PFSK-1 (cell line): Measurements from ENCODE around the gene CWC27.

Source experiments
- FOXP2 ChIP-seq: optimal IDR thresholded peaks from 2 replicates; pipeline ENCODE3; 2011; ENCODE audit warnings: borderline replicate concordance, control low read depth, inconsistent platforms; ENCODE audit not compliant: insufficient read depth; ENCODE audit errors: extremely low read length, extremely low read depth
- POLR2AphosphoS5 ChIP-seq: IDR thresholded peaks from 2 replicates; pipeline ENCODE4 v1.6.1; 2012; ENCODE audit warnings: low read depth, mild to moderate bottlenecking, control low read depth, low read length, moderate library complexity
- SIN3A ChIP-seq: IDR thresholded peaks from 2 replicates; pipeline ENCODE4 v1.6.1; 2012; ENCODE audit warnings: mild to moderate bottlenecking, low read length, moderate library complexity, borderline replicate concordance; ENCODE audit not compliant: insufficient read depth
- TAF1 ChIP-seq: IDR thresholded peaks from 2 replicates; pipeline ENCODE4 v1.6.1; 2012; ENCODE audit warnings: low read length, control low read depth, borderline replicate concordance; ENCODE audit not compliant: insufficient read depth
- TF ChIP-seq, protein P1 (sequence below), 2 experiments: IDR thresholded peaks; 2 replicates each; pipeline versions ENCODE4 v1.6.1 to v1.8.0; 2011 to 2012; ENCODE audit warnings: low read depth in 2 of 2, low read length in 2 of 2, control low read depth in 1 of 2, inconsistent platforms in 1 of 2, mild to moderate bottlenecking in 1 of 2, moderate library complexity in 1 of 2; ENCODE audit not compliant: insufficient read depth in 1 of 2

The CWC27 gene

DNA sequence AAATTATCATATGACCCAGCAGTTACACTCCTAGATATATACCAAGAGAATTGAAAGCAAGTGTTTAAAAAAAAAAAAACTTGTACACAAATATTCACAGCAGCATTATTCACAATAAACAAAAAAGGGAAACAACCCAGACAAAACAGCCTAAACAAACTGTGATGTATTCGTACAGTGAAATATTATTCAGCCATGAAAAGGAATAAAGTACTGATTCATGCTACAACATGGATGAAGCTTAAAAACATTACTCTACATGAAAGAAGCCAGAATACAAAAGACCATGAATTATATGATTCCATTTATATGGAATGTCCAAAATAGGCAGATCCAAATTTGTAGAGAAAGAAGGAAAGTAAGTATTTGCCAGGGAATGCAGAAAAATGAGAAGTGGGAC, 161.1 kb downstream of the CWC27 start:
- no peak for TF ChIP-seq FOXP2
- TF ChIP-seq TAF1: no peak
- TF ChIP-seq POLR2AphosphoS5: no peak
- no peak for TF ChIP-seq SIN3A
- TF ChIP-seq, protein P1, sequence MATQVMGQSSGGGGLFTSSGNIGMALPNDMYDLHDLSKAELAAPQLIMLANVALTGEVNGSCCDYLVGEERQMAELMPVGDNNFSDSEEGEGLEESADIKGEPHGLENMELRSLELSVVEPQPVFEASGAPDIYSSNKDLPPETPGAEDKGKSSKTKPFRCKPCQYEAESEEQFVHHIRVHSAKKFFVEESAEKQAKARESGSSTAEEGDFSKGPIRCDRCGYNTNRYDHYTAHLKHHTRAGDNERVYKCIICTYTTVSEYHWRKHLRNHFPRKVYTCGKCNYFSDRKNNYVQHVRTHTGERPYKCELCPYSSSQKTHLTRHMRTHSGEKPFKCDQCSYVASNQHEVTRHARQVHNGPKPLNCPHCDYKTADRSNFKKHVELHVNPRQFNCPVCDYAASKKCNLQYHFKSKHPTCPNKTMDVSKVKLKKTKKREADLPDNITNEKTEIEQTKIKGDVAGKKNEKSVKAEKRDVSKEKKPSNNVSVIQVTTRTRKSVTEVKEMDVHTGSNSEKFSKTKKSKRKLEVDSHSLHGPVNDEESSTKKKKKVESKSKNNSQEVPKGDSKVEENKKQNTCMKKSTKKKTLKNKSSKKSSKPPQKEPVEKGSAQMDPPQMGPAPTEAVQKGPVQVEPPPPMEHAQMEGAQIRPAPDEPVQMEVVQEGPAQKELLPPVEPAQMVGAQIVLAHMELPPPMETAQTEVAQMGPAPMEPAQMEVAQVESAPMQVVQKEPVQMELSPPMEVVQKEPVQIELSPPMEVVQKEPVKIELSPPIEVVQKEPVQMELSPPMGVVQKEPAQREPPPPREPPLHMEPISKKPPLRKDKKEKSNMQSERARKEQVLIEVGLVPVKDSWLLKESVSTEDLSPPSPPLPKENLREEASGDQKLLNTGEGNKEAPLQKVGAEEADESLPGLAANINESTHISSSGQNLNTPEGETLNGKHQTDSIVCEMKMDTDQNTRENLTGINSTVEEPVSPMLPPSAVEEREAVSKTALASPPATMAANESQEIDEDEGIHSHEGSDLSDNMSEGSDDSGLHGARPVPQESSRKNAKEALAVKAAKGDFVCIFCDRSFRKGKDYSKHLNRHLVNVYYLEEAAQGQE (IDR thresholded peaks at IDR 0.05; ENCODE audit: insufficient read depth in 1 of 2, low read depth in 2 of 2, low read length in 2 of 2): no peak

DNA sequence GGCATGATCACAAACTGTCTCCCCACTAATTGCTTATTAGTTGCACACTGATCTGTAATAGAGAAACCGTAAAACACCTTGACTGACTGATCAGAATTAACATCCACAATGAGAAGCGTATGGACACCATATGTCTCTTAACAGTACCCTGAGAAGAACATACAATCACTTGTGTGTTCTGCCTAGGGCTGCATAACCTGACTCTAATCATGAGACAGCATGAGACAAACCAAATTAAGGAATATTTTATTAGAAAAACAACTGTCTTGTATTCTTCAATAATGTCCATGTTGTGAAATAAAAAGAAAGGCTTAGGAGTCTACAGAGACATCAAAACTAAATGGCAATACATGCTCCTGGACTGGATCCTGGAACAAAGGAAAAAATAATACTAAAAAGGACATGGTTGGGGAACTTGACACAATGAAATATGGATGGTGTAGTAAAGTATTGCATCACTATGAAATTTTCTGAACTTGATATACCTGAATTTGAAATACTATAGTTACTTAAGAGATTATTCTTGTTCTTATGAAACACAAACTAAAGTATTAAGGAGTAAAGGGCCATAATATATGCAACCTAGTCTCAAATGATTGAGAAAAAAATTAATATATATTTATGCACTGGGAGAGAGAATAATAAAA, 162.1 kb downstream of the CWC27 start:
- TF ChIP-seq, protein P1 (IDR thresholded peaks at IDR 0.05; ENCODE audit: insufficient read depth in 1 of 2, low read depth in 2 of 2, low read length in 2 of 2): no peak
- TF ChIP-seq POLR2AphosphoS5: no peak
- TF ChIP-seq TAF1: no peak
- no peak for TF ChIP-seq FOXP2
- no peak for TF ChIP-seq SIN3A

DNA sequence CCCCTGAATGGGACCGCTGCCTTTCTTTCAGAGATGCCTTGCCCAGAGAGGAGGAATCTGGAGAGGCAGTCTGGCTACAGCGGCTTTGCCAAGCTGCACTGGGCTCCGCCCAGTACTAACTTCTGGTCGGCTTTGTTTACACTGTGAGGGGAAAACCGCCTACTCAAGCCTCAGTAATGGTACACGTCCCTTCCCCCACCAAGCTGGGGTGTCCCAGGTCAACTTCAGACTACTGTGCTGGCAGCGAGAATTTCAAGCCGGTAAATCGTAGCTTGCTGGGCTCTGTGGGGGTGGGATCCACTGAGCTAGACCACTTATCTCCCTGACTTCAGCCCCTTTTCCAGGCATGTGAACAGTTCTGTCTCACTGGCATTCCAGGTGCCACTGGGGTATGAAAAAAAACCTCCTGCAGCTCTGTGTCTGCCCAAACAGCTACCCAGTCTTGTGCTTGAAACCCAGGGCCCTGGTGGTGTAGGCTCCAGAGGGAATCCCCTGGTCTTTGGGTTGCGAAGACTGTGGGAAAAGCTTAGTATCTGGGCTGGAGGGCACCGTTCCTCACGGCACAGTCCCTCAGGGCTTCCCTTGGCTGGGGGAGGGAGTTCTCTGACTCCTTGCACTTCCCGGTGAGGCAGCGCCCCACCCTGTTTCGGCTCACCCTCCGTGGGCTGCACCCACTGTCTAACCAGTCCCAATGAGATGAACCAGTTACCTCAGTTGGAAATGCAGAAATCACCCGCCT, 171.2 kb downstream of the CWC27 start:
- TF ChIP-seq FOXP2 (no peak), SIN3A (no peak)

DNA sequence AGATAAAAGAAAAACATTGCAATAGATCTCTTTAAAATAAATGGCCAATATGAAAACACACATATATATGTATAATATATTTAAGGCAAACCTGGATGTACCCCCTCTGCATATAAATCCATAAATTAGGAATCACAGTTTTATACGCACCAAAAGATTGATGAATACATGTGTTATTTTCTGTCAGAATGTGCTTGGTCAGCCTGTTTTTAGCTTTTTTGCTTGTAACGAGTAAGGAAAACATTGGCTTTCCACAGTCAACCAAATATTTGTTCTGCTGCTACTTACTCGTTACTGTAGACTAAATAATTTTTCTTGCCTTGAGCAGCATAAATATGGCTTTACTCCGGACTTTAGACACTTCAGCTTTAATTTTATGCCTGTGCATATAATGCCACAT, 173.7 kb downstream of the CWC27 start:
- TF ChIP-seq TAF1 (no peak), POLR2AphosphoS5 (no peak), FOXP2 (no peak), SIN3A (no peak)
- TF ChIP-seq, protein P1 (IDR thresholded peaks at IDR 0.05; ENCODE audit: insufficient read depth in 1 of 2, low read depth in 2 of 2, low read length in 2 of 2): no peak

DNA sequence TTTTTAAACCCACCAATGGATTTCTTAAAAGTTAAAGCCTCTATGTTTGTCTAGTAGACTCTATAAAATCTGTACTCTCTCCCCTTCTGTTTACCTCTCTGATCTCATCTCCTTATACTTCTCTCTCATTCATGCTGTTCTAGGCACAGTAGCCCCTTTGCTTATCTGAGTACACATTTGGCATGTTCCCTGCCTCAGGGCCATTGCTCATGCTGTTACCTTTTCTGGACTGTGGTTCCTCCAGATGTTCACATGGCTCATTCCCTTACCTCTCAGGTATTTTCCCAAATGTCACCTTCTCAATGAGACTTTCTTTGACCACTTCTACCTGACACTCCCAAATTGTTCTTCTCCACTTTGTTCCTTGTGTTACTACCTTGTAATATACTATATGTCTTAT, 176.1 kb downstream of the CWC27 start:
- TF ChIP-seq FOXP2: no peak
- TF ChIP-seq SIN3A: no peak
- TF ChIP-seq POLR2AphosphoS5: no peak

DNA sequence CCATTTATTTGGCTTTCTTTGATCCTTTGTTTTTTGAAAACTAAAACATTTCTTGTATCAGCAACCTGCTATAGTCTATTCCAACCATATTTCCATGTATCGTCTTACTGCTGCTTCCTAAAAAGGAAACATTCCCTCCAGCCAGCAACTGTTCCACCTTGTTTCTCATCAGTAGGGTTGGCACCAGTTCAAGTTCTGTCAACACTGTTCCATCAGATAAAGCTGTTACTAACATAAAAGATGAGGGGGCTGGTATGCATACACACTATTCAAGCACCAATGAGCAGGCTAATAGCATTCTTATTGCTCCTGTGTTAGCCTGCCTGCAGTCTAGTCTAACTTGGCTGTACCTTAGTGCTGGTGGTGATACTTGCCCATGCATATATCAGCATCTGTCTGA, 178.3 kb downstream of the CWC27 start:
- TF ChIP-seq, protein P1 (IDR thresholded peaks at IDR 0.05; ENCODE audit: insufficient read depth in 1 of 2, low read depth in 2 of 2, low read length in 2 of 2): no peak
- no peak for TF ChIP-seq TAF1
- TF ChIP-seq FOXP2: no peak
- TF ChIP-seq POLR2AphosphoS5: no peak
- TF ChIP-seq SIN3A: no peak
